Natural killer cell (primary cell): Measurements from ENCODE around the gene KRT82. TPM values are rescaled to one million over a fixed set of nuclear protein-coding genes. Genes with fewer than 3 reads are reported as not detected.

Experiments used
- ATAC-seq, 3 donors: fragments of 150-1000 bp in 2 of 3; fragments of 200-7000 bp in 1 of 3; cut with Tn5 transposase; 1 replicate in 1 of 3; 2 replicates in 2 of 3; pipeline ENCODE4 v1.10.0; 2021; ENCODE audit warnings: mild to moderate bottlenecking in 2 of 3, moderate library complexity in 2 of 3
- DNase-seq, 2 donors: peaks; one replicate each; pipeline versions ENCODE4 v3.0.0 to v3.0.0-alpha.2; 2013 to 2021; ENCODE audit warnings: mixed read lengths in 1 of 2
- H3K27ac ChIP-seq: one replicate; pipeline ENCODE4 v1.5.1; 2013; ENCODE audit warnings: mild to moderate bottlenecking, low read length
- H3K27me3 ChIP-seq: one replicate; pipeline ENCODE4 v1.6.1; 2013; ENCODE audit warnings: low read length; ENCODE audit not compliant: control insufficient read depth, insufficient read depth
- H3K36me3 ChIP-seq: one replicate; pipeline ENCODE4 v1.6.1; 2013; ENCODE audit warnings: low read length; ENCODE audit not compliant: control insufficient read depth, insufficient read depth
- H3K4me1 ChIP-seq: one replicate; pipeline ENCODE4 v1.6.1; 2013; ENCODE audit warnings: low read length; ENCODE audit not compliant: control insufficient read depth, insufficient read depth
- H3K4me3 ChIP-seq: one replicate; pipeline ENCODE4 v1.5.1; 2013; ENCODE audit warnings: low read length
- H3K9me3 ChIP-seq: one replicate; pipeline ENCODE4 v1.6.1; 2013; ENCODE audit warnings: low read length; ENCODE audit not compliant: control insufficient read depth, insufficient read depth
- H3K27ac Mint-ChIP-seq, 2 donors: one replicate each; pipeline ENCODE4 v1.8.0; 2022; ENCODE audit warnings: mild to moderate bottlenecking in 2 of 2, mixed read lengths in 2 of 2, moderate library complexity in 1 of 2
- H3K27me3 Mint-ChIP-seq, 2 donors: one replicate each; pipeline ENCODE4 v1.8.0; 2022; ENCODE audit warnings: low read depth in 2 of 2, mixed read lengths in 2 of 2
- H3K36me3 Mint-ChIP-seq: one replicate; pipeline ENCODE4 v1.8.0; 2022; ENCODE audit warnings: mixed read lengths
- H3K4me1 Mint-ChIP-seq, 2 donors: one replicate each; pipeline ENCODE4 v1.8.0; 2022; ENCODE audit warnings: mixed read lengths in 2 of 2
- H3K4me3 Mint-ChIP-seq: one replicate; pipeline ENCODE4 v1.8.0; 2022; ENCODE audit warnings: mild to moderate bottlenecking, moderate library complexity, mixed read lengths
- H3K9me3 Mint-ChIP-seq, 2 donors: one replicate each; pipeline ENCODE4 v1.8.0; 2022; ENCODE audit warnings: mixed read lengths in 2 of 2
- CTCF ChIP-seq: fragments of 200-600 bp; IDR thresholded peaks from one replicate; pipeline ENCODE4 v1.8.0; 2022; ENCODE audit warnings: antibody characterized with exemption
- WGBS: methylation state at CpG from one replicate; pipeline ENCODE4 v1.1.7; 2013; ENCODE audit warnings: missing lambda C conversion rate; ENCODE audit not compliant: insufficient coverage; 5-methylcytosine and 5-hydroxymethylcytosine counted together
- intact Hi-C: fragments of 100-400 bp; cut with micrococcal nuclease; formaldehyde crosslinking; loops from one replicate; pipeline ENCODE4 v1.14.2; 2022
- total RNA-seq, 4 donors: library from RNA; stranded (reverse); fragments of 120-200 nt in 1 of 4; gene quantifications; one replicate each; pipeline versions ENCODE4 v1.2.3 to v1.2.4, GENCODE V29; 2013 to 2022

KRT82 gene
- total RNA-seq, 3 donors from 2014 or later (not counting 1 experiment from before 2014, with no cell fraction given) = not detected

- no peak overlapping the region for H3K27ac ChIP-seq
- peaks cover 13 to 22% of the 10 kb centered on the region in 2 donors for H3K27me3 Mint-ChIP-seq
- H3K27ac Mint-ChIP-seq = no peak overlapping the region
- no peaks in the 10 kb centered on the region for H3K9me3 ChIP-seq
- H3K4me3 ChIP-seq = no peak overlapping the region
- 73% methylated on average over 6 of the region's 6 CpGs for WGBS
- ATAC-seq = no peak
- no peaks in the 10 kb centered on the region for H3K4me1 ChIP-seq
- no peak overlapping the region for H3K4me3 Mint-ChIP-seq
- H3K4me1 Mint-ChIP-seq = peaks cover 10 to 12% of the 10 kb centered on the region in 2 donors
- H3K9me3 Mint-ChIP-seq = no peaks in the 10 kb centered on the region
- intact Hi-C loops = no loop called here
- no peaks in the 10 kb centered on the region for H3K27me3 ChIP-seq
- H3K36me3 ChIP-seq = no peaks in the 10 kb centered on the region
- DNase-seq = no peak
- no peak for TF ChIP-seq CTCF
- no peaks in the 10 kb centered on the region for H3K36me3 Mint-ChIP-seq
These were observed 16.9 kb upstream of the KRT82 start for GRCh38 chr12:52423035-52423434.

GRCh38 chr12:52419656-52420055 is 13.5 kb upstream of the KRT82 start:
- H3K27ac ChIP-seq = no peak overlapping the region
- Mint-ChIP-seq H3K27ac (no peak overlapping the region), H3K4me1 (peaks cover 10 to 12% of the 10 kb centered on the region in 2 donors), H3K4me3 (no peak overlapping the region), H3K9me3 (no peaks in the 10 kb centered on the region), H3K27me3 (peaks cover 21 to 35% of the 10 kb centered on the region in 2 donors), H3K36me3 (no peaks in the 10 kb centered on the region)
- no peaks in the 10 kb centered on the region for H3K9me3 ChIP-seq
- H3K36me3 ChIP-seq = no peaks in the 10 kb centered on the region
- H3K4me3 ChIP-seq = no peak overlapping the region
- TF ChIP-seq CTCF = no peak
- no peaks in the 10 kb centered on the region for H3K4me1 ChIP-seq
- no peaks in the 10 kb centered on the region for H3K27me3 ChIP-seq
- DNase-seq (no peak), ATAC-seq (peak in 1 of 3 donors; percentile 34)
- no CpG with 5 or more reads among the region's 1 CpG for WGBS
- intact Hi-C loops = no loop called here

GRCh38 chr12:52418576-52419110 is 12.5 kb upstream of the KRT82 start:
- DNase-seq (no peak), ATAC-seq (no peak)
- peaks cover 21 to 35% of the 10 kb centered on the region in 2 donors for H3K27me3 Mint-ChIP-seq
- no peaks in the 10 kb centered on the region for H3K36me3 Mint-ChIP-seq
- Histone ChIP-seq H3K9me3 (no peaks in the 10 kb centered on the region), H3K27ac (no peak overlapping the region), H3K36me3 (no peaks in the 10 kb centered on the region), H3K27me3 (no peaks in the 10 kb centered on the region), H3K4me1 (no peaks in the 10 kb centered on the region), H3K4me3 (no peak overlapping the region)
- whole genome bisulfite sequencing = 86% methylated on average over 4 of the region's 4 CpGs
- H3K9me3 Mint-ChIP-seq = no peaks in the 10 kb centered on the region
- H3K4me1 Mint-ChIP-seq = peaks cover 10 to 12% of the 10 kb centered on the region in 2 donors
- H3K27ac Mint-ChIP-seq = no peak overlapping the region
- intact Hi-C loops = no loop called here
- no peak overlapping the region for H3K4me3 Mint-ChIP-seq
- TF ChIP-seq CTCF = no peak

- Mint-ChIP-seq H3K4me1 (peaks cover 10 to 12% of the 10 kb centered on the region in 2 donors), H3K36me3 (no peaks in the 10 kb centered on the region), H3K4me3 (no peak overlapping the region), H3K27me3 (peaks cover 13 to 33% of the 10 kb centered on the region in 2 donors), H3K27ac (no peak overlapping the region), H3K9me3 (no peaks in the 10 kb centered on the region)
- no peak for ATAC-seq
- Histone ChIP-seq H3K27me3 (no peaks in the 10 kb centered on the region), H3K4me1 (no peaks in the 10 kb centered on the region), H3K9me3 (no peaks in the 10 kb centered on the region), H3K36me3 (no peaks in the 10 kb centered on the region), H3K4me3 (no peak overlapping the region), H3K27ac (no peak overlapping the region)
- no peak for DNase-seq
- WGBS = 69% methylated on average over 2 of the region's 2 CpGs
- intact Hi-C loops = no loop called here
- TF ChIP-seq CTCF = no peak
These were observed 11.6 kb upstream of the KRT82 start for GRCh38 chr12:52417740-52418139.
